Measurements from ENCODE around the gene SNAP47. TPM values are rescaled to one million over a fixed set of nuclear protein-coding genes. Genes with fewer than 3 reads are reported as not detected.

The SNAP47 gene
- total RNA-seq, 1 experiment from 2014 or later: 39.4 TPM

- Mint-ChIP-seq H3K36me3 (ENCODE audit: insufficient read depth, unreplicated experiment) (peaks cover 74% of the 10 kb centered on the region), H3K9me3 (ENCODE audit: low read depth, unreplicated experiment) (no peaks in the 10 kb centered on the region), H3K27ac (ENCODE audit: unreplicated experiment) (peak overlapping the region; percentile 78), H3K4me1 (ENCODE audit: low read depth, unreplicated experiment) (peaks cover 8% of the 10 kb centered on the region), H3K4me3 (ENCODE audit: low read depth, unreplicated experiment) (no peak overlapping the region), H3K27me3 (ENCODE audit: unreplicated experiment) (no peaks in the 10 kb centered on the region)
- TSS peak; percentile 23 for BruUV-seq (replicated peaks)
- intact Hi-C loops (cut with micrococcal nuclease; ENCODE audit: unreplicated experiment): no loop called here
- no peak for TF ChIP-seq CTCF (IDR thresholded peaks at IDR 0.05; ENCODE audit: unreplicated experiment)
- no peak for DNase-seq
- CTCF ChIA-PET: interaction anchor here (0.7 kb wide), 1 partner anchor 65 kb away, joined by 3 read pairs; no protein-coding TSS in a partner anchor
Observed at GRCh38 chr1:227730630-227731151, 4.5 kb upstream of the SNAP47 start.

GRCh38 chr1:227731241-227731677 lies 4.0 kb upstream of the SNAP47 start:
- H3K27ac Mint-ChIP-seq (ENCODE audit: unreplicated experiment): no peak overlapping the region
- intact Hi-C loops (cut with micrococcal nuclease; ENCODE audit: unreplicated experiment): no loop called here
- CTCF ChIA-PET: no interaction called here
- H3K9me3 Mint-ChIP-seq (ENCODE audit: low read depth, unreplicated experiment): no peaks in the 10 kb centered on the region
- peaks cover 80% of the 10 kb centered on the region for H3K36me3 Mint-ChIP-seq (ENCODE audit: insufficient read depth, unreplicated experiment)
- no peak for TF ChIP-seq CTCF (IDR thresholded peaks at IDR 0.05; ENCODE audit: unreplicated experiment)
- BruUV-seq (replicated peaks): no TSS peak
- H3K27me3 Mint-ChIP-seq (ENCODE audit: unreplicated experiment): no peaks in the 10 kb centered on the region
- no peak overlapping the region for H3K4me3 Mint-ChIP-seq (ENCODE audit: low read depth, unreplicated experiment)
- H3K4me1 Mint-ChIP-seq (ENCODE audit: low read depth, unreplicated experiment): peaks cover 8% of the 10 kb centered on the region
- no peak for DNase-seq

- BruUV-seq (replicated peaks): no TSS peak
- Mint-ChIP-seq H3K27me3 (ENCODE audit: unreplicated experiment) (no peaks in the 10 kb centered on the region), H3K4me1 (ENCODE audit: low read depth, unreplicated experiment) (peaks cover 12% of the 10 kb centered on the region), H3K4me3 (ENCODE audit: low read depth, unreplicated experiment) (peak overlapping the region; percentile 83), H3K27ac (ENCODE audit: unreplicated experiment) (no peak overlapping the region), H3K36me3 (ENCODE audit: insufficient read depth, unreplicated experiment) (peaks cover 86% of the 10 kb centered on the region), H3K9me3 (ENCODE audit: low read depth, unreplicated experiment) (no peaks in the 10 kb centered on the region)
- TF ChIP-seq CTCF (IDR thresholded peaks at IDR 0.05; ENCODE audit: unreplicated experiment): no peak
- CTCF ChIA-PET: no interaction called here
- intact Hi-C loops (cut with micrococcal nuclease; ENCODE audit: unreplicated experiment): no loop called here
- no peak for DNase-seq
Observed at GRCh38 chr1:227731696-227732585, 3.3 kb upstream of the SNAP47 start.

GRCh38 chr1:227732586-227733308 lies 2.5 kb upstream of the SNAP47 start:
- H3K27ac Mint-ChIP-seq (ENCODE audit: unreplicated experiment): no peak overlapping the region
- DNase-seq: no peak
- no peak for TF ChIP-seq CTCF (IDR thresholded peaks at IDR 0.05; ENCODE audit: unreplicated experiment)
- H3K36me3 Mint-ChIP-seq (ENCODE audit: insufficient read depth, unreplicated experiment): peaks cover 84% of the 10 kb centered on the region
- no peaks in the 10 kb centered on the region for H3K27me3 Mint-ChIP-seq (ENCODE audit: unreplicated experiment)
- H3K9me3 Mint-ChIP-seq (ENCODE audit: low read depth, unreplicated experiment): no peaks in the 10 kb centered on the region
- peaks cover 13% of the 10 kb centered on the region for H3K4me1 Mint-ChIP-seq (ENCODE audit: low read depth, unreplicated experiment)
- CTCF ChIA-PET: no interaction called here
- peak overlapping the region; percentile 83 for H3K4me3 Mint-ChIP-seq (ENCODE audit: low read depth, unreplicated experiment)
- intact Hi-C loops (cut with micrococcal nuclease; ENCODE audit: unreplicated experiment): no loop called here
- no TSS peak for BruUV-seq (replicated peaks)

All from Calu3 (cell line).